GM19324 (cell line): ENCODE data around the gene TUBB2B.
"Not testable (repeated sequence)": the region's sequence is repeated elsewhere in the genome, so short reads cannot be mapped to it uniquely, and the experiment has no call there.

ENCODE experiments used
- ATAC-seq: cut with Tn5 transposase; IDR thresholded peaks from one replicate; pipeline ENCODE4 v1.9.1; 2021; ENCODE audit warnings: mild to moderate bottlenecking, moderate library complexity; ENCODE audit not compliant: unreplicated experiment, low FRiP score

The TUBB2B gene

DNA sequence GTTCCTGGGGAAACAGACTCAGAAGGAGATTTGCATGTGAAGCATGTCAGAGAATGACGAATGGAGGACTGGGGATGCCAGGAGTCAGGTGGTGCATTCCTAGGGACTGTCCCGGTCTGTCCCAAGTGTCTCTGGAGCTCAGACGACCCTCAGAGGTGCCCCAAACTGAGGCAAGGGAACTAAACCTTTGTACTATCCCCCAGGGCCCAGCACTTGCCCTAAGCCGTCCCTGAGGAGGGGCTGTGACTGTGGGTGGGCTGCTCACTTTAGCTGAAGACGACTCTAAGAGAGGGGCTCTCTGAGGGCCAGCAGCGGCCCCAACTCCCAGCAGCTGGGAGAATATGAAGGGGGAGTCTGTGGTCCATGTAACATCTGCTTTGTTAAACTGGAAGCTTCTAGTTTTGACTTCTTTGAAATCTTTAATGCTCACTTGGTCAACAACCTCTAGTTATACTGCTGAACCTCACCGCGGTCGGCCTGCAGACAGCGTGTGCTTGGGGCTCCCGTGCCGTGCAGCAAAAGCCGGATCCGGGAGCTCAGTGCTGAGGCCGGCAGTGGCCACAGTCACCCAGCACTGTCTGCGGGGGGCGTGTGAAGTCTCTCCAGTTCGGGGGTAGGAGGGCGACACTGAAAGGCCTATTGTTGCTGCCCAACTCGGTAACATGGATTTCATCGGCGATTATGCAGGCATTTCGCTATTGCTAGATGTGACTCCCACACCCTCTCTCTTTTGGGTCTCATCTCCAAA is 34.2 kb downstream of the TUBB2B start:
- ATAC-seq: no peak

DNA sequence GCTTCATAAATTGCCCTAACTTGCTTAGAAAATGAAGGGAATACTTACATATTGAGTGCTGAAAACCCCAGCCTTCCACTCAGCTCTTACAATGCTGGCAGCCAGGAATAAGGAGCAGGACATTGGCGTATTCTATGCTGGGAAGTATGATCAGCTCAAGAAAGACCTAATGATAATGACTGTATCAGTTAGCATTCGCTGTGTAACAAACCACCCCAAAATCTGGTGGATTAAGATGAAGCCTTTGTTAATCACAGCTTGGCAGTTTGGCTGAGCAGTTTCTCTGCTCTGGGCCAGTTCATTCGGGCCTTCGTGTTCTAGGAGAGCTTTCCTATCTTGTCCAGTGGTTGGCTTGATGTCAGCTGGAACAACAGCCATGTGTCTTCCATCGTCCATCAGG is 36.7 kb downstream of the TUBB2B start:
- no peak for ATAC-seq

DNA sequence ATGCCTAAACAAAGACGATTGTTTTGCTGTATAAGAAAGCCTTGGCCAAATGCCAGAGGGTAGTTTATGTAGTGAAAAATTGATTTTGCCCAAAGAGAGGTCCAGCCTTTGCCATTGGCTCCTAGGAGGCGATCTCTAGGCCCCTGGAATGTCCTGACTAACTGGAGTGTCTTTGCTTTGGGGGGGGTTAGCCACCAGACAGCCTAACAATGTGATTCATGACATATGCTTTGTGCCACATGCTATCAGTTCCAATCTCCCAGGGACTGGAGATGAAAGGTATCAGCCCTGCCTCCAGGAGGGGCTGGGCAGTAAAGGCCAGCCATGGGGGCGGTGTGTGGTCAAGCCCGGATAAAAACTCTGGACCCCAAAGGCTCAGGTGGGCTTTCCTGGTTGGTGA is 37.4 kb downstream of the TUBB2B start:
- no peak for ATAC-seq

DNA sequence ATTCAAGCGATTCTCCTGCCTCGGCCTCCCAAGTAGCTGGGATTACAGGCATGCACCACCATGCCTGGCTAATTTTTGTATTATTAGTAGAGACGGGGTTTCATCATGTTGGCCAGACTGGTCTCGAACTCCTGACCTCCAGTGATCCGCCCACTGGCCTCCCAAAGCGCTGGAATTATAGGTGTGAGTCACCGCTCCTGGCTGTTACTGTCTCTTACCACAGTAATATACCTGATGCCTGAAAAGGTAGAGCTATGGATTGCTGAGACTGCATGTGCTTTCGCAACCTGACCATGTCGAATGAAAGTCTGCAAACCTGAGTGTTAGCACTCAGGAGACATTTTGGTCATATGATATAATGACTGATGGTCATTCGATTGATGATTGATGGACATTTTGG is 38.3 kb downstream of the TUBB2B start:
- not testable (repeated sequence) for ATAC-seq

DNA sequence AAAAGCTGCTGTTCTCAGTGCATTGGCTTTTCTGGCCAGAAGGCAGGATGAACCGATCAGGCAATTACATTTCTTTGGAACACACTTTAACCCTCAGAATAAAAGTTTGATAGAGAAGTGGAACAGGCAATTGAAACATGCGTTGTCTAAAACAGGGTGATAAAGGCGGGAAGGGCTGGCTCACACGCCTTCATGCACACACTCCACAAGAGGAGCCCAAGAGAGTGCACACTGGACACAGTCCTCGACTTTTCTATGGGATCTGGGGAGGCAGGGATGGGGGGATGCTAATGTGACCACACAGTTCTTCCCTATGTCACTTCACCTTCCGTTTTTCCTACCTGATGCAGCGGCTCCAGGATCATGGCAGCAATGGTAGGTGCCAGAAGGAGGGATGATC is 39.2 kb downstream of the TUBB2B start:
- no peak for ATAC-seq

DNA sequence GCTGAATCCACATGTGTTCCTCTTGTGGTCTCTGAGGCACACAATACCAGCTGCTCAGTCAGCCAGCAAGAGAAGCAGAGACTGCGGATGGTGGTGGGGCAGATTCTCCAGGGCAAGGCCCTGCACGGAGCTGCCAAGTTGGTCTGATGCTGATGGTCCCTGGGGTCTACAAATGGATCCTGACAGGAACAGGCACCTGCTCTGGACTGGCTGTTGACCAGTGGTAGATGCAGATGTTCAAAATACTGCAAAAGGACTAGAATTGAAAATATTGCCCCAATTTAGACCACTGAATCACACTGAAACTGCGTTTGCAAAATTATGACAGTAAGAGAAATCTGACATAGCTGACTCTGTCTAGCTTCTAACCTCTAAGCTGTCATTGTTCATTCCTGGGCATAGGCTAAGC is 40.5 kb downstream of the TUBB2B start:
- no peak for ATAC-seq

DNA sequence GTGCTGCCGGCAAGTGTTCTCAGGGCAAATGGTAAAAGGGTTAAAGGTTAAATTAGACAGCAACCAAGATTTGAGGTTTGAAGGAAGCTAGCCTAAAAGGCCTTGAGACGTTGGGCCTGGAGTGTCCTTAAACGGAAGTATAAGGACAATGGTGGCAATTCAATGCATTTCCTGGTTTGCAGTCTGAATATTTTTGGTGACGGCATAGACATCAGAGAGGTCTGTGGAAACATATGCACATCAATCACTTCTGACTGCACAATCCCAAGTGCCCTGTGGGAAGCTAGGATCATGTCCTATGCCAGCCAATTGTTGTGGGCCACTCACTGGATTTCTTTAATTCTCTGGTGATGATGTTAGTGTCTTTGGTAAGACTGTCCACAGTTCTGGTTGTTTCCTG is 44.4 kb downstream of the TUBB2B start:
- ATAC-seq: no peak

DNA sequence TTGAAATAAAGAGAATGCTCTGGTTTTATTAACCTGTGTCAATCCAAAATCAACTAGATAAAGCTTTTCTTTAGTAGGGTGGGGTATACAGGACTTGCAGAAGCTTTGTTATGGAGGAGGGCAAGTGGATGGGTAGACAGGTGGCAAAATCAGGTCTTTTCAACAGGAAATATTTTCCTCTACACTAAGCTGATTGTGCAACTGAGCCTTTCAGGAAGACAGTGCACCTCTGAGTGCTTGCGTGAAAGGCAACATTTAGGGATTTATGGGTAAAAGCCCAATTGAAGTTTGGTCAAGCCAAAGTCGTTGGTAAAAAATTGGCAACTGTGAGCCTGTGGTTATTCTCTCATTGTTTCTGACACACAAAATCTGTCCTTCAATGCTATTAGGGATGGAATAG is 46.3 kb downstream of the TUBB2B start:
- ATAC-seq: no peak

DNA sequence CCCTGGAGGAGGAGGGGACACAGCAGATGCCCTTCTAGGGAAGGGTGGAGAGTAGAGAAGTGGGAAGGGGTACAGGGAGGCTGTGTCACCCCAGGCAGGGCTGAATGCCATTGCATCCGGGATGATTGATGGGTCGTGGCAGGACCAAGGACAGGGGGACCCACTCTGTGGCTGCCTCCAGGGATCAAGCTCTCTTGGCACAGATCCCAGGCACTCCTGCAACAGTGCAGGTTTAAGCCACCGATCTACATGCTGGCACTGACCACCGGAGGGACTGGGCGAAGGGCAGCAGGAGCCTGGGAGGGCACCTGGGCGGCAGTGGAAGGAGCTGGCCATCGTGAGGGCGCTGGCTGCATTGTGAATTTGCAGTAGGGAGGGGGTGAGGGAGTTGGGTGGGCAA is 47.5 kb downstream of the TUBB2B start:
- not testable (repeated sequence) for ATAC-seq

DNA sequence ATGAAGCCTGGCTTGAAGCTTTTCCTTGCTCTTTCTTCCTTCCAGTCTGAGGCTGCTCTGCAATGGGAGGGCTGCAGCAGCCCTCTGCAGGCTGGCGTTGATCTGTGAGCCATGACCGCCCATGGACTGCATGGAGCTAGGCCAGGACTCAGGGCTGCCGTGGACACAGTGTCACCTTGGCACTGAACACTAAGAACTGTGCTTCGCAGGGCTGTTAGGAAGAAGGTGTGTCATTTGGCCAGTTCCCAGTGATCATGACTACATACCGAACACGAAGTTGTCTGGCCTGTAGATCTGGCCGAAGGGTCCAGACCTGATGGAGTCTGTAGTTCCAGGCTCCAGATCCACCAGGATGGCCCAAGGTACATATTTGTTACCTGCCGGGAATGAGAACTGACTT is 48.8 kb downstream of the TUBB2B start:
- ATAC-seq: not testable (repeated sequence)

DNA sequence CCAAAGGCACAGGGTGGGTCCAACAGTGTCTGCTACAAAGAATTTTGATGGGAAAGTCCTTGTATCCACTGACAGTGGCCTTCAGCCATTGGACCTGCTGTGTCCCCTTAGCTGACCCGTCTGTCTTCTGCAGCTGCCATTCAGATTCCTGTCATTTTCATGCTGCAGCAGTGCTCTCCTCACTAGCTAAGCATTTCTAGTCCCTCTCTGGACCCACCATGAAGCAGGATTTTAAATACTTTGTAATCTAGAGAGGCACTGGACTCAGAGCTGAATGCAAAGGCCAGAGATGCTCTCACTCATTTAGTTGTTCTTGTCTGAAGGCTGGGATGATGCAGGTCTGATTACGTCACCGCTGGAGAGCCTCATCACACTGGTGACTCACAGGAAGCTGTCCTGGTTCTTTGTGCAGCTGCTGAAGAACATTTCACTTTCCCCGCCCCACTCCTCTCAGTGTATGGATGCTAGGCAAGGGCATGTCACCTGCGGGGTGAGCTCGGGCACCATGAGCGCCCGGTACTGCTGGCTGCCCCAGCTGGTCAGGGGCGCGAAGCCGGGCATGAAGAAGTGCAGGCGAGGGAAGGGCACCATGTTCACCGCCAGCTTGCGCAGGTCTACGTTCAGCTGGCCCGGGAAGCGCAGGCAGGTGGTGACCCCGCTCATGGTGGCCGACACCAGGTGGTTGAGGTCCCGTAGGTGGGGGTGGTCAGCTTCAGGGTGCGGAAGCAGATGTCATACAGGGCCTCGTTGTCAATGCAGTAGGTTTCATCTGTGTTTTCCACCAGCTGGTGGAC is 50.7 kb downstream of the TUBB2B start:
- ATAC-seq: no peak

DNA sequence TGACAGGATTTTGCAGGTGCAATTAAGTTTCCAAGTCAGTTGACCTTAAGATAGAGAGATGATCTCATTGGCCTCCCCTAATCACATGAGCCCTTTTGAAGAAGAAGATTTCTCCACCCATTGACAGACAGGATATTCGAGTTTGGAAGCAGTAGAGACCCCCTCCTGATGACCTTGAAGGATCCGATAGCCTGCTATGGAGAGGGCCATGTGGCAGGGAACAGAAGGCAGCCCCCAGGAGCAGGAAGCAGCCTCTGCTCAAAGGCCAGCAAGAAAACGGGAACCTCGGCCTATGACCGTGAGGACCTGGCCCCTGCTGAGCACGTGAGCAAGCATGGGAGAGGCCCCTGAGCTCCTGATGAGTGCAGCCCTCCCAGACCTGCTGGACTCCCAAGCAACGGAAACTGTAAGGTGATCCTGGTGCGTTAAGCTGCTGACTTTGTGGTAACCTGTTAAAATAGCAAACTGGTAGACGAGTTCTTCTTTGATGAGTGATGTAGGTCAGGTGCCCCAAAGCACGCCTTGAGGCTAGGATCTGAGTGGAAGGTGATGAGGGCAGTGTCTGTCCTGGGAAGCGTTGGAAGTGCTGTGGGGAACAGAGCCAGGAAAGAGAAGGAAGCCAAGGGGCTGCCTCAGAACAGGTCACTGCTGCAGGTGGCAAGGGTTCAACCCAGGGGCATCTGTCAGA is 51.6 kb downstream of the TUBB2B start:
- no peak for ATAC-seq
